Stimulated activated CD4-positive, alpha-beta T cell treated with anti-CD3 and anti-CD28 coated beads, Interleukin-12 subunit alpha, Interleukin-12 subunit beta, amount 100 ng/mL, for 24 hours (primary cell): ENCODE data around the gene MADCAM1.

Experiments
- DNase-seq, 2 experiments: peaks; one replicate each; pipeline ENCODE4 v3.0.0-alpha.2; 2020; ENCODE audit warnings: low read depth in 2 of 2

Gene MADCAM1

GRCh38 chr19:532561-533363 is 36.5 kb downstream of the MADCAM1 start:
- no peak for DNase-seq

- DNase-seq, result no peak
Measured at GRCh38 chr19:533364-534058, 37.2 kb downstream of the MADCAM1 start.

- no peak for DNase-seq
Measured at GRCh38 chr19:534088-534487, 37.8 kb downstream of the MADCAM1 start.

- DNase-seq, result no peak
Measured at GRCh38 chr19:535017-535835, 38.9 kb downstream of the MADCAM1 start.

GRCh38 chr19:536031-536880 is 40.0 kb downstream of the MADCAM1 start:
- DNase-seq, result no peak

- DNase-seq, result no peak
Measured at GRCh38 chr19:536881-537404, 40.7 kb downstream of the MADCAM1 start.

- no peak for DNase-seq
Measured at GRCh38 chr19:538641-539428, 42.5 kb downstream of the MADCAM1 start.

GRCh38 chr19:539429-540030 is 43.2 kb downstream of the MADCAM1 start:
- no peak for DNase-seq

GRCh38 chr19:540867-541637 is 44.8 kb downstream of the MADCAM1 start:
- DNase-seq, result no peak

GRCh38 chr19:541699-542098 is 45.4 kb downstream of the MADCAM1 start:
- no peak for DNase-seq

GRCh38 chr19:542173-542866 is 46.0 kb downstream of the MADCAM1 start:
- DNase-seq, result no peak

GRCh38 chr19:543910-544608 is 47.8 kb downstream of the MADCAM1 start, which contains the start of gene GZMM:
GZMM (plus strand) TSS chr19:544053; CDS start chr19:544072, 19 bp downstream.
- peak; percentile 45 to 56 for DNase-seq

GRCh38 chr19:547117-547516 is 50.8 kb downstream of the MADCAM1 start:
- no peak for DNase-seq

GRCh38 chr19:547836-548720 is 51.8 kb downstream of the MADCAM1 start:
- no peak for DNase-seq

GRCh38 chr19:548886-549830 is 52.9 kb downstream of the MADCAM1 start:
- DNase-seq, result no peak

- no peak for DNase-seq
Measured at GRCh38 chr19:554817-555216, 58.5 kb downstream of the MADCAM1 start.
